RWPE2 (cell line): ENCODE measurements around the gene KCNJ5.
"Not testable (repeated sequence)": the region's sequence is repeated elsewhere in the genome, so short reads cannot be mapped to it uniquely, and the experiment has no call there.

Experiments used
- ATAC-seq: fragments of 200-7000 bp; cut with Tn5 transposase; 3 replicates; pipeline ENCODE4 v1.9.1; 2021; ENCODE audit warnings: low read depth
- DNase-seq: peaks from one replicate; pipeline ENCODE4 v3.0.0-alpha.2; 2020; ENCODE audit warnings: low spot score
- H3K27ac ChIP-seq: fragments of 450-650 bp; 2 replicates; pipeline ENCODE4 v1.5.1; 2017; ENCODE audit warnings: mild to moderate bottlenecking; ENCODE audit not compliant: poor library complexity, severe bottlenecking
- H3K27me3 ChIP-seq: fragments of 250-450 bp; sonication (Bioruptor Pico); 2 replicates; pipeline ENCODE4 v1.5.1; 2021; ENCODE audit warnings: mild to moderate bottlenecking, moderate library complexity; ENCODE audit not compliant: insufficient read depth, poor library complexity, severe bottlenecking
- H3K36me3 ChIP-seq: fragments of 250-450 bp; sonication (Bioruptor Pico); 2 replicates; pipeline ENCODE4 v1.5.1; 2020; ENCODE audit warnings: low read depth, mild to moderate bottlenecking, moderate library complexity
- H3K4me1 ChIP-seq: fragments of 250-450 bp; sonication (Bioruptor Pico); 2 replicates; pipeline ENCODE4 v1.5.1; 2021; ENCODE audit warnings: mild to moderate bottlenecking, moderate library complexity; ENCODE audit not compliant: insufficient read depth, poor library complexity, severe bottlenecking
- H3K4me3 ChIP-seq: fragments of 250-450 bp; sonication (Bioruptor Pico); 2 replicates; pipeline ENCODE4 v1.5.1; 2021; ENCODE audit warnings: mild to moderate bottlenecking, moderate library complexity; ENCODE audit not compliant: severe bottlenecking
- H3K9me3 ChIP-seq: fragments of 250-450 bp; sonication (Bioruptor Pico); 2 replicates; pipeline ENCODE4 v1.5.1; 2021; ENCODE audit warnings: mild to moderate bottlenecking, moderate library complexity; ENCODE audit not compliant: severe bottlenecking
- TF ChIP-seq, protein P1 (sequence below): fragments of 450-650 bp; IDR thresholded peaks from one replicate; pipeline ENCODE4 v1.5.1; 2017; ENCODE audit warnings: mild to moderate bottlenecking, moderate library complexity; ENCODE audit not compliant: poor library complexity, severe bottlenecking

Gene KCNJ5

DNA sequence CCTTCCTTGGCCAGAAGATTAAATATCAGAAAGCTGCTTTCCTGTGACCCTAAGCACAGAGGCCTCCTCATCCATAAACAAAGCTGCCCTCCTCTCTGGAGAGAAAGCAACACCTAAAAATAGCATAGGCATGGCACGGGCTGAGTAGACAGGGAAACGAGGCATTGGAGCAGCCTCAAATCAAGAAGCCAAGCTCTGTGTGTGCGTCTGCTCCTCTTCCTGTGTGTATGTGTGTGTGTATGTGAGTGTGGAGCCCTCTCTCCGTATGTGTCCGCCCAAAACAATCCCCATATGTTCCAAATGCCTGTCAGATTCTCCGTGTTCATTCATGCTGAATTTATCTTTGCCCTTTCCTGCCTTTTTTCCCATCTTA, 24.0 kb downstream of the KCNJ5 start:
- TF ChIP-seq, protein P1, sequence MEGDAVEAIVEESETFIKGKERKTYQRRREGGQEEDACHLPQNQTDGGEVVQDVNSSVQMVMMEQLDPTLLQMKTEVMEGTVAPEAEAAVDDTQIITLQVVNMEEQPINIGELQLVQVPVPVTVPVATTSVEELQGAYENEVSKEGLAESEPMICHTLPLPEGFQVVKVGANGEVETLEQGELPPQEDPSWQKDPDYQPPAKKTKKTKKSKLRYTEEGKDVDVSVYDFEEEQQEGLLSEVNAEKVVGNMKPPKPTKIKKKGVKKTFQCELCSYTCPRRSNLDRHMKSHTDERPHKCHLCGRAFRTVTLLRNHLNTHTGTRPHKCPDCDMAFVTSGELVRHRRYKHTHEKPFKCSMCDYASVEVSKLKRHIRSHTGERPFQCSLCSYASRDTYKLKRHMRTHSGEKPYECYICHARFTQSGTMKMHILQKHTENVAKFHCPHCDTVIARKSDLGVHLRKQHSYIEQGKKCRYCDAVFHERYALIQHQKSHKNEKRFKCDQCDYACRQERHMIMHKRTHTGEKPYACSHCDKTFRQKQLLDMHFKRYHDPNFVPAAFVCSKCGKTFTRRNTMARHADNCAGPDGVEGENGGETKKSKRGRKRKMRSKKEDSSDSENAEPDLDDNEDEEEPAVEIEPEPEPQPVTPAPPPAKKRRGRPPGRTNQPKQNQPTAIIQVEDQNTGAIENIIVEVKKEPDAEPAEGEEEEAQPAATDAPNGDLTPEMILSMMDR = no peak
- no peak overlapping the region for H3K27ac ChIP-seq
- no peaks in the 10 kb centered on the region for H3K36me3 ChIP-seq
- H3K4me3 ChIP-seq = no peak overlapping the region
- ATAC-seq = no peak
- DNase-seq = no peak
- H3K9me3 ChIP-seq = no peaks in the 10 kb centered on the region
- H3K27me3 ChIP-seq = no peaks in the 10 kb centered on the region
- no peaks in the 10 kb centered on the region for H3K4me1 ChIP-seq

DNA sequence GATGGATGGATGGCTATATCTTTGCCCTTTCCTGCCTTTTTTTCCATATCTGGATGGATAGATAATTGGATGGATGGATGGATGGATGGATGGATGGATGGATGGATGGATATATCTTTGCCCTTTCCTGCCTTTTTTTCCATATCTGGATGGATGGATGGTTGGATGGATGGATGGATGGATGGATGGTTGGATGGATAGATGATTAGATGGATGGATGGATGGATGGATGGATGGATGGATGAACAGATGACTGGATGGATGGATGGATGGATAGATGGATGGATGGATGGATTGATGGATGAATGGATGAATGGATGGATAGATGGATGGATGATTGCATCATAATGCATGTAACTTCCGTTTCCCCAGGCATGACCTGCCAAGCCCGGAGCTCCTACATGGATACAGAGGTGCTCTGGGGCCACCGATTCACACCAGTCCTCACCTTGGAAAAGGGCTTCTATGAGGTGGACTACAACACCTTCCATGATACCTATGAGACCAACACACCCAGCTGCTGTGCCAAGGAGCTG, 24.9 kb downstream of the KCNJ5 start:
- Histone ChIP-seq H3K4me1 (no peaks in the 10 kb centered on the region), H3K27ac (no peak overlapping the region), H3K9me3 (no peaks in the 10 kb centered on the region), H3K36me3 (no peaks in the 10 kb centered on the region), H3K4me3 (no peak overlapping the region), H3K27me3 (no peaks in the 10 kb centered on the region)
- TF ChIP-seq, protein P1 = no peak
- no peak for DNase-seq
- ATAC-seq = no peak

DNA sequence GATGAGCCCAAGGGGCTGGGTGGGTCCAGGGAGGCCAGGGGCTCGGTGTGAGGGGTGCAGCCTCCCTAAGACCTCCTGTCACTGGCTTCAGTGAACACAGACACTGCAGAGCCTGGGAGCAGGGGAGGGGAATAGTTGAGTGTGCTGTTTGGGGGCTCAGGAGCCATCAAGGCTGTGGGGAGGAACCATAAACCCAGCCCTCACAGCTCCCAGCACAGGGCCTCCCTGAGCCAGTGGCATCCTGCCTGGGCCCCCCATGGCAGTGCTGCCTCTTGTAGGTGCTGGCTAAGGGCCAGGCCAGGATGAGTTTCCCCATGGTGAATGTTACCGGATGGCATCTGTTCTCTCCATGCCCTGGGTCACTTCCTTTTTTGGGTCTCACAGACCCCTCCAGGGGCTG, 25.5 kb downstream of the KCNJ5 start:
- ATAC-seq (no peak), DNase-seq (no peak)
- H3K4me1 ChIP-seq = no peaks in the 10 kb centered on the region
- no peaks in the 10 kb centered on the region for H3K36me3 ChIP-seq
- TF ChIP-seq, protein P1 = no peak
- no peak overlapping the region for H3K4me3 ChIP-seq
- no peaks in the 10 kb centered on the region for H3K27me3 ChIP-seq
- H3K27ac ChIP-seq = no peak overlapping the region
- H3K9me3 ChIP-seq = no peaks in the 10 kb centered on the region

DNA sequence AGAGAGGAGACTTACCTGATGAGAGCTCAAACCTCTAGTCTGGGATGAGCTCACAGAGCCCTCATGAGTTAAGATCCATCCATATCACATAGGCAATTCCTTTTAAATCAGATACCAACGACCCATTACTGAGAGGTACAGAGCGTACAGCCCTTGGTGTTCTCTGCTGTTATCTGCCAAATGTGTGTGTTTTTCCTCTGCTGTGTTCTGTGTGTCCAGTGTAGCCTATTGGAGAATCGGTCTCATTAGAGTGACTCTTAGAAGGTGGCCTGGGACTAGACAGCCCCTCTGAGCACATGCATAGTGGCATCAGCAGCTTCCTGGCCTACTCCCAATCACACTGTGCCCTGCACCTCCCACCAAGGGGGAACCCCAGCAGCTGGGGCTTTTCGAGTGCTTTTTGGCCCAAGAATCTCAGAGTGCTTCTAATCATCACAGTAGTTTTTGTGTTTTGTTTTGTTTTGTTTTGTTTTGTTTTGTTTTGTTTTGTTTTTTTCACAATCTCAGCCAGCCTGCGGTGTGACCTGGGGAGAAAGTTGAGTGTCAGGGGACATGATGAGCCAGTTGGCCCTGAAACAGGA, 26.1 kb downstream of the KCNJ5 start:
- H3K4me1 ChIP-seq = no peaks in the 10 kb centered on the region
- ATAC-seq (no peak), DNase-seq (no peak)
- no peaks in the 10 kb centered on the region for H3K36me3 ChIP-seq
- no peak overlapping the region for H3K4me3 ChIP-seq
- no peaks in the 10 kb centered on the region for H3K27me3 ChIP-seq
- TF ChIP-seq, protein P1 = no peak
- no peak overlapping the region for H3K27ac ChIP-seq
- H3K9me3 ChIP-seq = no peaks in the 10 kb centered on the region

DNA sequence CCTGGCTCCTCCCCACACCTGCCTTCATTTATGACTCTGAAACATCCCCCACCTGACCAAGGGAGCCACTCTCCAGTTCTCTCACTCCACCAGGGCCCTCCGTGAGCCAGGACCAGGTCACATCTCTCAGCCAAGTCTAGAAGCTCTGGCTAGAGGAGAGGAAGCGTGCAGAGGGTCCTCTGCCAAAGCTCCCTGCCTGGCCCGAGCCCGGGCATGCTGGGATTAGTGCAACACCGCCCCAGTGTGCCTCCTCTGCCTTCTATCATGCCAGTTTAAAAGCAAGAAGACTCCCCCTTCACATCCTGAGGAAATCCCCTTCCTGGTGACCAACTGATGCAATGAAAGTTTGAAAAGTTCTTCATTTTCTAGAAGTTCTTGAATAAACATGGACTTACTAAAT, 28.1 kb downstream of the KCNJ5 start:
- H3K4me3 ChIP-seq = no peak overlapping the region
- ATAC-seq (no peak), DNase-seq (no peak)
- no peaks in the 10 kb centered on the region for H3K27me3 ChIP-seq
- no peaks in the 10 kb centered on the region for H3K9me3 ChIP-seq
- TF ChIP-seq, protein P1 = no peak
- H3K27ac ChIP-seq = no peak overlapping the region
- no peaks in the 10 kb centered on the region for H3K36me3 ChIP-seq
- no peaks in the 10 kb centered on the region for H3K4me1 ChIP-seq

DNA sequence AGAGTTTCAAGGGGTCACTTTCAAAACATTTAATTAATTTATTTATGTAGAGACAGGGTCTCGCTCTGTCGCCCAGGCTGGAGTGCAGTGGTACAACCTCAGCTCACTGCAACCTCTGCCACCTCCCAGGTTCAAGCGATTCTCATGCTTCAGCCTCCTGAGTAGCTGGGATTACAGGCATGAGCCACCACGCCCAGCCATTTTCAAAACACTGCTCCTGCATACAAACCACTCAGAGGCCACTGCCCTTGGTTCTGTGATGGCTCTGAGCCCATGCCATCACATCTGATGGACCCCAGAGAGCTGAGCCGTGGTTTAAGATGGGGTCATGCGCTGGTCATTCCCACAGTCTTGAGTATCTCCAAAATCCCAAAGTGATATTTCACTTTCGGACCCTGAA, 28.5 kb downstream of the KCNJ5 start:
- H3K27me3 ChIP-seq, H3K4me3 ChIP-seq, H3K27ac ChIP-seq, DNase-seq, H3K4me1 ChIP-seq, H3K9me3 ChIP-seq, H3K36me3 ChIP-seq, ATAC-seq: not testable (repeated sequence)
